HG03139 (cell line): ENCODE data around the gene TLE3.

Experiments
- ATAC-seq: cut with Tn5 transposase; IDR thresholded peaks from one replicate; pipeline ENCODE4 v1.9.1; 2021; ENCODE audit not compliant: unreplicated experiment

Gene TLE3

GRCh38 chr15:70012895-70013294 lies 84.8 kb downstream of the TLE3 start:
- no peak for ATAC-seq

- no peak for ATAC-seq
Measured at GRCh38 chr15:70008697-70009290, 88.9 kb downstream of the TLE3 start.

DNA sequence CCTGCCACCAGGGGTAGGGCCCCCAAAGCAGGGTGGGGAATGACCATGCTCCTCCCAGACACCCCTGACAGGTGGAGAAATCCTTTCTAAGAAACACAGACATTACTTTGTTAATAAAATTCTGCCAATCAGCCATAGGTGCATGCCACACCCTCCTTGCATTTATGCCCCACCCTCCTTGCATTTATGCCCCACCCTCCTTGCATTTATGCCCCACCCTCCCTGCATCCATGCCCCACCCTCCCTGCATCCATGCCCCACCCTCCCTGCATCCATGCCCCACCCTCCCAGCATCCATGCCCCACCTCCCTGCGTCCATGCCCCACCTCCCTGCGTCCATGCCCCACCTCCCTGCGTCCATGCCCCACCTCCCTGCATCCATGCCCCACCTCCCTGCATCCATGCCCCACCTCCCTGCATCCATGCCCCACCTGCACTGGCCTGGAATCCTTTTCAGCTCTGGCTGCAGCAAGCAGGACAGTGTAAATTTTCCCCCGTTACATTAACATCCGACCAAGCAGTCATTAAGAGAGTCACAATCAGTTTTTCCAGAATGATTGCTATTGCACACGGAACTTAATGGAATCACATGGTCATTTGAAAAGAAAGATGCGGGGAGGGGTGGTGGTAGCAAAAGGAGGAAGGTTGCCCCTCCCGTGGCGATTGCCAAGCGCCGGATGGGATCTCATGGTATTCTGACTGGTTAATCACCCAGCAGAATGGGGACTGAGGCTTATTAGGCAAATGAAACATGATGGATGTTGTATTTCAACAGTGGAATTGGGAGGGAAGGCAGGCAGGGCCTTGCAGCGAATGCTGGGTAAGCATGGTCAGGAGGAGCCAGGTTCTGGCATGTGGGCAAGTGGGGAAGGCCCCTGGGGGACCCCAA lies 91.2 kb downstream of the TLE3 start:
- ATAC-seq, result no peak

DNA sequence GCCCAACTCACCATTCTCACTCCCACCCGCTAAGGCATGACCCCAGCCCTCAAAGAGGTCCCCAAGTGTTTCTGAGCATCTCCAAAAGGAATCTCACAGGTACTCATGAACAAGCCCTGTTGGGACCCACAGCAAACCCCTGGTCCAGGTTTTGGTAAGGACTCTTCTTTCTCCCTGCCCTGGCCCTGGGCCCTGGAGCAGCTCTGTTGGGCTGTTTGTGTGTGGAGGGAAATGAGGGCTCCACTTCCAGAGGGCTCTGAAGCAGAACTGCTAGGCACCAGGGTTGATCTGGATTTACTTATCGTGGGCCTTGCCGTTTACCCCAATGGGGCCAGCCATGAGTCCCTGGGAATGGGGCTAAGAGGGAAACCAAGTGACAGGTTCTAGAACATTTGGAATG lies 92.9 kb downstream of the TLE3 start:
- no peak for ATAC-seq

- no peak for ATAC-seq
Measured at GRCh38 chr15:70002897-70003296, 94.8 kb downstream of the TLE3 start.

DNA sequence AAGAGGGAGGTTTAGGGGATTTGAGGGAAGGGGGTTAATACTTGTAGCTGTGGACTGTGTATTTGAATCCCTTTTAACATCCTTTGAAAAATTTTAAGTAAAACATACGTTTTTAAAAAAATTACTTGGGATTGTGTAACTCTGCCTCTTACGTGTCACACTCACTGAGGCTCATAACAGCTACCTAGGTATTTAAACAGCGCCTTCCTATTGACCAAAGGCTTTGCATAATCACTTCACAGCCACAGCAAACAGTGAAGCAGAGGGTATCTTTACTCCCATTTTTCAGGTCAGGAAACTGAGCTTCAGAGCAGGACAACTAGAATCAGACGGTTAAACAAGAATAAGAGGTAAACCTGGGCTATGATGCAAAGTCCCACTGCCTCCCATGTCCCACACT lies 95.9 kb downstream of the TLE3 start:
- no peak for ATAC-seq

DNA sequence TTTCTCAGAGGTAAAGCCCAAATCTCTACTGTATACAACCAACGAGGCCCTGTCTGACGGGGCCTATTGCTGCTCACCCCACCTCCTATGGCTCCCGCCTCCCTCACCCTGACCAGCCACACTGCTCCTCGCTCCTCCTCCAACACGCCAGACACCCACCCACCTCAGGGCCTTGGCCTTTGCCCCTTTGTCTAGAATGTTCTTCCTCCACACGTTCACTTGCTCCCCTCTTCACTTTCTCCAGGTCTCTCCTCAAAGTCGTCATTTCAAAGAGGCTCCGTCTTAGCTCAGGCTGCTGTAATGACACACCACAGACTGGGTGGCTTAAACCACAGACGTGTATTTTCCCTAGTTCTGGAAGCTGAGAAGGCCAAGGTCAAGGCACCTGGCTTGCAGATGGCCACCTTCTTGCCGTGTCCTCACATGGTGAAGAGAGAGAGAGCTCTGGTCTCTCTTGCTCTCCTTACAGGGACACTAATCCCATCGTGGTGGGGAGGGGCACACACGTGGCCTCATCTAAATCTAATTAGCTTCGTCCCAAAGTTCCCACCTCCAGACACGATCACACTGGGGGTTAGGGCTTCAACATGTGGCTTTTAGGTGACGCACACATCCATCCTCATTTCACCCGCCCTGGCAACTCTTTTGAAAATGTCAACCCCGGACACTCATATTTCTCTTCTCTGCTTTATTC lies 98.2 kb downstream of the TLE3 start:
- no peak for ATAC-seq

GRCh38 chr15:69998541-69999391 lies 99.0 kb downstream of the TLE3 start:
- ATAC-seq, result no peak

GRCh38 chr15:69997813-69998212 lies 99.9 kb downstream of the TLE3 start:
- ATAC-seq, result no peak
